ENCODE measurements around the gene TNMD.

TNMD gene

GRCh38 chrX:100623001-100623400 lies 38.3 kb downstream of the TNMD start:
- Histone ChIP-seq H3K4me1 (no peaks in the 10 kb centered on the region), H3K9ac (no peak overlapping the region), H3K4me2 (ENCODE audit: low read length) (no peak overlapping the region), H3K4me3 (ENCODE audit: low read depth, low read length) (no peak overlapping the region), H3K27ac (no peak overlapping the region), H3K9me3 (ENCODE audit: control insufficient read depth, low read length) (no peaks in the 10 kb centered on the region), H3K36me3 (ENCODE audit: control insufficient read depth, insufficient read depth, low read length) (no peaks in the 10 kb centered on the region), H3K79me2 (no peaks in the 10 kb centered on the region), H3K27me3 (ENCODE audit: control insufficient read depth, insufficient read depth, low read length) (no peaks in the 10 kb centered on the region), H2AFZ (no peak overlapping the region)
- TF ChIP-seq CTCF (IDR thresholded peaks at IDR 0.05), result no peak

- Histone ChIP-seq H3K27ac (no peak overlapping the region), H2AFZ (no peak overlapping the region), H3K9me3 (ENCODE audit: control insufficient read depth, low read length) (no peaks in the 10 kb centered on the region), H3K27me3 (ENCODE audit: control insufficient read depth, insufficient read depth, low read length) (no peaks in the 10 kb centered on the region), H3K9ac (no peak overlapping the region), H3K4me2 (ENCODE audit: low read length) (no peak overlapping the region), H3K4me3 (ENCODE audit: low read depth, low read length) (no peak overlapping the region), H3K79me2 (no peaks in the 10 kb centered on the region), H3K36me3 (ENCODE audit: control insufficient read depth, insufficient read depth, low read length) (no peaks in the 10 kb centered on the region), H3K4me1 (no peaks in the 10 kb centered on the region)
- no peak for TF ChIP-seq CTCF (IDR thresholded peaks at IDR 0.05)
Observed at GRCh38 chrX:100625985-100626491, 41.3 kb downstream of the TNMD start.

DNA sequence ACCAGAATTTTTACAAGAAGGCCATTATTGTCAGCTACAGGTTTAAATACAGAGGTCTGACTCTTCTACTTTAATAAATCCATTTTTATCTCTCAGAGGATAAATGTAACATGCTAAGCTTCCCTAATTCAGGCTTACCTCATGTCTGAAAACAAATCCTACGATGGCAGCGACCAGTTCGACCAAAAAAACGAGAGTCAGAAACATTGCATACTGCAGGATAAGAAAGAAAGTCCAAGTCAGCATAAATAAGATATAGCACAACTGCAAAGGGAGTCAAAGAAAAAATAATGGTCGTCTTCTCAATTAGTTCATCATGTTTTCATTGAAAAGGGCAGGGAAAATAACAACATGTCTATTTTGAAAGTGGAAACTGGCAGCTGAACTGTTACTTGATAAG lies 50.3 kb downstream of the TNMD start:
- H3K9ac ChIP-seq, result no peak overlapping the region
- no peak overlapping the region for H3K27ac ChIP-seq
- H3K36me3 ChIP-seq (ENCODE audit: control insufficient read depth, insufficient read depth, low read length), result no peaks in the 10 kb centered on the region
- H3K9me3 ChIP-seq (ENCODE audit: control insufficient read depth, low read length), result no peaks in the 10 kb centered on the region
- no peaks in the 10 kb centered on the region for H3K27me3 ChIP-seq (ENCODE audit: control insufficient read depth, insufficient read depth, low read length)
- H3K4me2 ChIP-seq (ENCODE audit: low read length), result no peak overlapping the region
- no peaks in the 10 kb centered on the region for H3K79me2 ChIP-seq
- H2AFZ ChIP-seq, result no peak overlapping the region
- H3K4me1 ChIP-seq, result peaks cover 2% of the 10 kb centered on the region
- H3K4me3 ChIP-seq (ENCODE audit: low read depth, low read length), result no peak overlapping the region
- TF ChIP-seq CTCF (IDR thresholded peaks at IDR 0.05), result no peak

- Histone ChIP-seq H3K4me2 (ENCODE audit: low read length) (peak overlapping the region; percentile 56), H2AFZ (peak overlapping the region; percentile 89), H3K4me1 (peaks cover 2% of the 10 kb centered on the region), H3K27me3 (ENCODE audit: control insufficient read depth, insufficient read depth, low read length) (no peaks in the 10 kb centered on the region), H3K9ac (no peak overlapping the region), H3K4me3 (ENCODE audit: low read depth, low read length) (peak overlapping the region; percentile 80), H3K27ac (peak overlapping the region; percentile 72), H3K79me2 (no peaks in the 10 kb centered on the region), H3K36me3 (ENCODE audit: control insufficient read depth, insufficient read depth, low read length) (no peaks in the 10 kb centered on the region), H3K9me3 (ENCODE audit: control insufficient read depth, low read length) (no peaks in the 10 kb centered on the region)
- no peak for TF ChIP-seq CTCF (IDR thresholded peaks at IDR 0.05)
Observed at GRCh38 chrX:100635989-100636320, 51.2 kb downstream of the TNMD start.

DNA sequence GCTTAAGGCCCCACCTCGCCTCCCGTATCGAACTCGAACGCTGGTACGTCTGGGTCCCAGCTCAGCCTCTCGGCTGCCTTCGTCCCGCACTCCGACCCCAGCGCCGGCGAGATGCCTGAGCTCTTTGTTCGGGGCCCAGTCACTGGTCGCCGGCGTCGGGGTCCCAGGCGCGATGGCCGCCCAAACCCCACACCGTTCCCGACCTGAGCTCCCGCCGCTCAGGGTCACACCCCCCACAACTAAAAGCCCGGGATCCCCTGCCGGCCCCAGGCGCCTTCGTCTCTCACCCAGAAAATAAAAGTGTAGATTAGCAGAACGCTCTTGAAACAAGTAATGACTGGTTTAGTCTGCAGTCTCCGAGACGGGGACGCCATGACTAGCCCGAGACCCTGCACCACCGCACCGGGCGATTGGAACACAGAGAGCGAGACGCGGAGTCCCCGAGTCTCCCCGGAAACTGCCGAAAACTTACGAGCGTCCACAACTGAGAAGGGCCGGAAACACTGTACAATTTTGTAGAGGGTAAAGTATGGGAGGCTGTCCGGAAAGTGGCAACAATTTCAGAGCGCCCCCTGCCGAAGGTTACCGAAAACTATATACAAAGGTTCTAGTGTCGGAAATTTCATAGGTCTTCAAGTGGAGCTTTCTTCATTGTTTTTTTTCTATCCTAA lies 51.7 kb downstream of the TNMD start, which contains the start of gene TSPAN6:
Gene TSPAN6 (minus strand): TSS at position 486 of the 671 bp plus-strand sequence. CDS start 112 bp downstream, at position 374.
- H3K36me3 ChIP-seq (ENCODE audit: control insufficient read depth, insufficient read depth, low read length), result no peaks in the 10 kb centered on the region
- peak within 1 kb of the TSS; percentile 80 for H3K4me3 ChIP-seq (ENCODE audit: low read depth, low read length)
- no peaks in the 10 kb centered on the region for H3K27me3 ChIP-seq (ENCODE audit: control insufficient read depth, insufficient read depth, low read length)
- H3K4me2 ChIP-seq (ENCODE audit: low read length), result peak within 1 kb of the TSS; percentile 56
- peak within 1 kb of the TSS; percentile 72 for H3K27ac ChIP-seq
- peak; percentile 32 for TF ChIP-seq CTCF (IDR thresholded peaks at IDR 0.05)
- no peaks in the 10 kb centered on the region for H3K79me2 ChIP-seq
- H3K4me1 ChIP-seq, result peaks cover 2% of the 10 kb centered on the region
- peak within 1 kb of the TSS; percentile 11 for H3K9ac ChIP-seq
- no peaks in the 10 kb centered on the region for H3K9me3 ChIP-seq (ENCODE audit: control insufficient read depth, low read length)
- H2AFZ ChIP-seq, result peak within 1 kb of the TSS; percentile 89

Measured in parathyroid adenoma (tissue), 2 donors.